OCI-LY7 (cell line): ENCODE data around the gene ATP9A. TPM values are rescaled to one million over a fixed set of nuclear protein-coding genes. Genes with fewer than 3 reads are reported as not detected.

Experiments used
- BruUV-seq: library from RNA; stranded (reverse); fragments of 400-500 nt; replicated peaks from 2 replicates; lab custom pipeline; 2021; lab: Mats Ljungman, UMichigan
- CTCF ChIA-PET: fragments of 300-600 bp; sonication (Branson Sonifier 250); formaldehyde crosslinking; loops from one replicate; lab custom pipeline; 2022; ENCODE audit warnings: antibody characterized with exemption; ENCODE audit not compliant: unreplicated experiment; lab: Charles Lee
- POLR2A ChIA-PET: fragments of 300-600 bp; sonication (Branson Sonifier 250); formaldehyde crosslinking; loops from one replicate; lab custom pipeline; 2022; ENCODE audit warnings: antibody characterized with exemption; lab: Charles Lee
- DNase-seq: peaks from one replicate; pipeline ENCODE4 v3.0.0-alpha.2; 2015; ENCODE audit warnings: low spot score
- H2AFZ ChIP-seq: fragments of 200-600 bp; sonication (generic), shearing (Covaris generic); 2 replicates; pipeline ENCODE4 v1.6.1; 2014; ENCODE audit warnings: mild to moderate bottlenecking, antibody characterized with exemption, low read length, moderate library complexity
- H3K27ac ChIP-seq: fragments of 200-600 bp; sonication (generic); 2 replicates; pipeline ENCODE4 v1.5.1; 2014; ENCODE audit warnings: mixed run types, low read depth, mild to moderate bottlenecking, moderate library complexity, low read length, inconsistent platforms; ENCODE audit not compliant: poor library complexity, severe bottlenecking
- H3K36me3 ChIP-seq: fragments of 200-600 bp; sonication (generic); 2 replicates; pipeline ENCODE4 v1.6.1; 2014; ENCODE audit warnings: mild to moderate bottlenecking, antibody characterized with exemption, low read length, moderate library complexity, mixed read lengths; ENCODE audit not compliant: insufficient read depth
- H3K4me1 ChIP-seq: fragments of 200-600 bp; sonication (generic); 2 replicates; pipeline ENCODE4 v1.5.1; 2014; ENCODE audit warnings: mild to moderate bottlenecking, low read length; ENCODE audit not compliant: insufficient read depth, poor library complexity, severe bottlenecking
- H3K4me2 ChIP-seq: fragments of 200-600 bp; sonication (generic); 2 replicates; pipeline ENCODE4 v1.6.1; 2014; ENCODE audit warnings: mild to moderate bottlenecking, low read length
- H3K4me3 ChIP-seq: fragments of 200-600 bp; sonication (generic); 2 replicates; pipeline ENCODE4 v1.5.1; 2014; ENCODE audit warnings: mild to moderate bottlenecking, low read depth, low read length; ENCODE audit not compliant: poor library complexity, severe bottlenecking
- H3K79me2 ChIP-seq: fragments of 200-600 bp; sonication (generic); 2 replicates; pipeline ENCODE4 v1.6.1; 2016; ENCODE audit warnings: low read depth, mild to moderate bottlenecking, low read length, moderate library complexity, mixed read lengths; ENCODE audit not compliant: insufficient read depth
- H3K9me2 ChIP-seq: fragments of 200-600 bp; sonication (generic); 2 replicates; pipeline ENCODE4 v1.6.1; 2016; ENCODE audit warnings: mild to moderate bottlenecking, low read length, mixed read lengths; ENCODE audit not compliant: insufficient read depth
- H3K9me3 ChIP-seq: fragments of 200-600 bp; sonication (generic); 2 replicates; pipeline ENCODE4 v1.6.1; 2014; ENCODE audit warnings: mild to moderate bottlenecking, mixed run types, low read length, mixed read lengths
- H4K20me1 ChIP-seq: fragments of 200-600 bp; sonication (generic); 2 replicates; pipeline ENCODE4 v1.6.1; 2014; ENCODE audit warnings: mild to moderate bottlenecking, antibody characterized with exemption, low read length, moderate library complexity, mixed read lengths; ENCODE audit not compliant: insufficient read depth
- EZH2phosphoT487 ChIP-seq: fragments of 200-600 bp; sonication (generic); IDR thresholded peaks from 2 replicates; pipeline ENCODE4 v1.6.1; 2018; ENCODE audit warnings: low read depth, borderline replicate concordance, mild to moderate bottlenecking, mixed run types, antibody characterized with exemption, low read length, moderate library complexity, mixed read lengths
- intact Hi-C: fragments of 100-400 bp; cut with micrococcal nuclease; formaldehyde crosslinking; loops from one replicate; pipeline ENCODE4 v1.10.0; 2022; ENCODE audit not compliant: unreplicated experiment
- total RNA-seq, 2 experiments: library from RNA; depleted of rRNA in 1 of 2; stranded (reverse); fragments of >200 nt in 1 of 2; shearing (Covaris generic) in 1 of 2; gene quantifications; 2 replicates each; pipeline ENCODE4 v1.2.3, GENCODE V29; 2014 to 2022
- TF ChIP-seq, protein P1 (sequence below): fragments of 200-600 bp; sonication (generic); conservative IDR thresholded peaks from 2 replicates; pipeline ENCODE4 v1.5.1; 2014; ENCODE audit warnings: mild to moderate bottlenecking, antibody characterized with exemption, low read length, moderate library complexity, mixed read lengths

Gene ATP9A
- total RNA-seq, 2 experiments from 2014 or later = 0.67 to 0.85 TPM

GRCh38 chr20:51631011-51631950 is 136.9 kb downstream of the ATP9A start:
- Histone ChIP-seq H3K27ac (no peak overlapping the region), H3K9me2 (no peaks in the 10 kb centered on the region), H3K36me3 (no peaks in the 10 kb centered on the region), H3K9me3 (no peaks in the 10 kb centered on the region), H2AFZ (no peak overlapping the region), H3K4me3 (no peak overlapping the region), H3K79me2 (no peaks in the 10 kb centered on the region), H3K4me1 (no peaks in the 10 kb centered on the region), H3K4me2 (no peak overlapping the region), H4K20me1 (no peaks in the 10 kb centered on the region)
- POLR2A ChIA-PET = no interaction called here
- no peak for DNase-seq
- TF ChIP-seq EZH2phosphoT487 = no peak
- TF ChIP-seq, protein P1, sequence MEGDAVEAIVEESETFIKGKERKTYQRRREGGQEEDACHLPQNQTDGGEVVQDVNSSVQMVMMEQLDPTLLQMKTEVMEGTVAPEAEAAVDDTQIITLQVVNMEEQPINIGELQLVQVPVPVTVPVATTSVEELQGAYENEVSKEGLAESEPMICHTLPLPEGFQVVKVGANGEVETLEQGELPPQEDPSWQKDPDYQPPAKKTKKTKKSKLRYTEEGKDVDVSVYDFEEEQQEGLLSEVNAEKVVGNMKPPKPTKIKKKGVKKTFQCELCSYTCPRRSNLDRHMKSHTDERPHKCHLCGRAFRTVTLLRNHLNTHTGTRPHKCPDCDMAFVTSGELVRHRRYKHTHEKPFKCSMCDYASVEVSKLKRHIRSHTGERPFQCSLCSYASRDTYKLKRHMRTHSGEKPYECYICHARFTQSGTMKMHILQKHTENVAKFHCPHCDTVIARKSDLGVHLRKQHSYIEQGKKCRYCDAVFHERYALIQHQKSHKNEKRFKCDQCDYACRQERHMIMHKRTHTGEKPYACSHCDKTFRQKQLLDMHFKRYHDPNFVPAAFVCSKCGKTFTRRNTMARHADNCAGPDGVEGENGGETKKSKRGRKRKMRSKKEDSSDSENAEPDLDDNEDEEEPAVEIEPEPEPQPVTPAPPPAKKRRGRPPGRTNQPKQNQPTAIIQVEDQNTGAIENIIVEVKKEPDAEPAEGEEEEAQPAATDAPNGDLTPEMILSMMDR = no peak
- BruUV-seq = no TSS peak
- CTCF ChIA-PET = no interaction called here
- intact Hi-C loops = no loop called here

DNA sequence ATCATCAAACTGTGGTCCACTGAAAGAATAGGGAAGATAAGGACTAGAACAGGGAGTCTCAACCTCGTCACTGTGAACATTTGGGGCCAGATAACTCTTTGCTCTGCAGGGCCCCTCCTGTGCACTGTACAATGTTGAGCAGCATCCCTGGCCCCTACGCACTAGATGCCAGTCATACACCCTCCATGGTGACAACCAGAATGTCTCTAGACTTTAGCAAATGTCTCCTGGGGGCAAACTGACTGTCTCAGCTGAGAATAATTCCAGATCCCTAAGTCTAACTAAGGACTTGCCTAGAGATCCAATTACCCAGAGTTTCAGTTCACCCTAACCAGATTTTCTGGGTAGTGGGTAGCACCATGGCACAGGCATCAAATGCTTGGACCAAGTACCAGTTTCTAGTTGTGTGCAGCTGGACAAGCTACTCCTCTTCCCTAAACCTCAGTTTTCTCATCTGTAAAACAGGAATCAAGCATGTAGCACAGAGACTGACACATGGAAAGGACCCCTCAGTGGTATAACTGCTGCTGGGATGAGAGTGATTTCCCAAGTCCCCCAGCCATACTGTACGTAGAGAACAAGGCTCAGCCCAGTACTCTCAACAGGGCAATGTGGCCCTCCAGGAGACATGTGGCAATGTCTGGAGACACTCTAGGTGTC is 138.7 kb downstream of the ATP9A start:
- Histone ChIP-seq H3K36me3 (no peaks in the 10 kb centered on the region), H4K20me1 (no peaks in the 10 kb centered on the region), H3K4me3 (no peak overlapping the region), H3K27ac (no peak overlapping the region), H3K9me3 (no peaks in the 10 kb centered on the region), H3K79me2 (no peaks in the 10 kb centered on the region), H3K4me1 (no peaks in the 10 kb centered on the region), H3K9me2 (no peaks in the 10 kb centered on the region), H2AFZ (no peak overlapping the region), H3K4me2 (no peak overlapping the region)
- no TSS peak for BruUV-seq
- intact Hi-C loops = no loop called here
- no peak for TF ChIP-seq EZH2phosphoT487
- TF ChIP-seq, protein P1 = no peak
- DNase-seq = no peak
- CTCF ChIA-PET = no interaction called here
- POLR2A ChIA-PET = no interaction called here
